HG02884 (cell line): Measurements from ENCODE around the gene RNU1-3.
A peak's percentile ranks its signal among the peaks of the same experiment; 100 is the strongest.
"Not testable (repeated sequence)": the region's sequence is repeated elsewhere in the genome, so short reads cannot be mapped to it uniquely, and the experiment has no call there.

Source experiments
- ATAC-seq: cut with Tn5 transposase; IDR thresholded peaks from one replicate; pipeline ENCODE4 v1.9.1; 2021; ENCODE audit warnings: mild to moderate bottlenecking, moderate library complexity; ENCODE audit not compliant: unreplicated experiment

RNU1-3 gene

GRCh38 chr1:16666502-16667413 lies at the start of gene RNU1-3:
RNU1-3 (minus strand) TSS chr1:16666948.
- ATAC-seq = peak; percentile 76

- ATAC-seq = not testable (repeated sequence)
These were observed 46.7 kb upstream of the RNU1-3 start for GRCh38 chr1:16713480-16713879.

GRCh38 chr1:16712984-16713383 lies 46.2 kb upstream of the RNU1-3 start:
- ATAC-seq = not testable (repeated sequence)

GRCh38 chr1:16712582-16712981 lies 45.8 kb upstream of the RNU1-3 start:
- ATAC-seq = not testable (repeated sequence)

GRCh38 chr1:16712131-16712530 lies 45.4 kb upstream of the RNU1-3 start:
- ATAC-seq = not testable (repeated sequence)

GRCh38 chr1:16710618-16711017 lies 43.9 kb upstream of the RNU1-3 start:
- ATAC-seq = not testable (repeated sequence)

- ATAC-seq = peak; percentile 50
These were observed 42.9 kb upstream of the RNU1-3 start for GRCh38 chr1:16709659-16710087.

GRCh38 chr1:16708704-16709103 lies 42.0 kb upstream of the RNU1-3 start:
- ATAC-seq = not testable (repeated sequence)

- not testable (repeated sequence) for ATAC-seq
These were observed 40.7 kb upstream of the RNU1-3 start for GRCh38 chr1:16707130-16708093.

- ATAC-seq = not testable (repeated sequence)
These were observed 39.6 kb upstream of the RNU1-3 start for GRCh38 chr1:16706302-16706701.

- ATAC-seq = not testable (repeated sequence)
These were observed 37.9 kb upstream of the RNU1-3 start for GRCh38 chr1:16704502-16705100.

GRCh38 chr1:16704076-16704475 lies 37.3 kb upstream of the RNU1-3 start:
- not testable (repeated sequence) for ATAC-seq

- not testable (repeated sequence) for ATAC-seq
These were observed 36.9 kb upstream of the RNU1-3 start for GRCh38 chr1:16703602-16704001.

- ATAC-seq = not testable (repeated sequence)
These were observed 36.4 kb upstream of the RNU1-3 start for GRCh38 chr1:16703141-16703540.

- ATAC-seq = not testable (repeated sequence)
These were observed 35.5 kb upstream of the RNU1-3 start for GRCh38 chr1:16702280-16702679.

- ATAC-seq = not testable (repeated sequence)
These were observed 34.4 kb upstream of the RNU1-3 start for GRCh38 chr1:16701189-16701588.

- ATAC-seq = not testable (repeated sequence)
These were observed 33.6 kb upstream of the RNU1-3 start for GRCh38 chr1:16700138-16700895.

GRCh38 chr1:16699440-16699839 lies 32.7 kb upstream of the RNU1-3 start:
- ATAC-seq = not testable (repeated sequence)

GRCh38 chr1:16697152-16697551 lies 30.4 kb upstream of the RNU1-3 start:
- not testable (repeated sequence) for ATAC-seq
